Ovary (tissue), 9 donors: ENCODE data around the gene MNT. TPM values are rescaled to one million over a fixed set of nuclear protein-coding genes. Genes with fewer than 3 reads are reported as not detected.

Experiments used
- DNase-seq, 5 donors: peaks; one replicate each; pipeline ENCODE4 v3.0.0-alpha.2; 2019 to 2020
- H3K27ac ChIP-seq, 2 donors: fragments of 200-600 bp; one replicate each; pipeline versions ENCODE4 v1.5.1 to v1.8.0; 2019 to 2022
- H3K27me3 ChIP-seq: fragments of 200-600 bp; one replicate; pipeline ENCODE4 v1.8.0; 2022
- H3K36me3 ChIP-seq: fragments of 200-600 bp; sonication (generic); one replicate; pipeline ENCODE4 v1.5.1; 2019
- H3K4me1 ChIP-seq: one replicate; pipeline ENCODE4 v1.8.1; 2013; ENCODE audit warnings: mild to moderate bottlenecking, moderate library complexity; ENCODE audit not compliant: insufficient read depth
- H3K4me3 ChIP-seq: fragments of 200-600 bp; sonication (generic); one replicate; pipeline ENCODE4 v1.5.1; 2017
- H3K9me3 ChIP-seq, 2 donors: fragments of 200-600 bp in 1 of 2; sonication (generic) in 1 of 2; one replicate each; pipeline versions ENCODE4 v1.5.1 to v1.8.1; 2013 to 2019; ENCODE audit warnings: mild to moderate bottlenecking in 1 of 2, moderate library complexity in 1 of 2
- CTCF ChIP-seq, 3 donors: fragments of 450-650 bp in 2 of 3; fragments of 200-600 bp in 1 of 3; IDR thresholded peaks; one replicate each; pipeline versions ENCODE4 v1.5.1 to v1.8.0; 2016 to 2022; ENCODE audit warnings: antibody characterized with exemption in 3 of 3, mild to moderate bottlenecking in 1 of 3
- EP300 ChIP-seq: sonication (generic); formaldehyde crosslinking; IDR thresholded peaks from one replicate; pipeline ENCODE4 v1.6.1; 2017; ENCODE audit warnings: antibody characterized with exemption
- POLR2A ChIP-seq: fragments of 450-650 bp; IDR thresholded peaks from one replicate; pipeline ENCODE4 v1.6.1; 2017; ENCODE audit warnings: antibody characterized with exemption, mild to moderate bottlenecking, moderate library complexity
- WGBS, 3 donors: extraction: QIAGEN DNeasy Blood & Tissue Kit in 1 of 3; methylation state at CpG; one replicate each; pipeline versions ENCODE4 v1.1.5 to v1.1.7; 2013 to 2017; 5-methylcytosine and 5-hydroxymethylcytosine counted together
- intact Hi-C, 4 donors: fragments of 100-400 bp; cut with DNase I; formaldehyde crosslinking; loops; one replicate each; pipeline versions ENCODE4 v1.11.0 to v1.15.1; 2022 to 2023
- polyA plus RNA-seq, 2 donors: library from polyadenylated mRNA; stranded (reverse); fragments of 200-250 nt in 1 of 2; fragments of 350-450 nt in 1 of 2; fragmentation: Illumina TruSeq in 1 of 2; extraction: RNeasy Lipid Tissue Mini Kit (QIAGEN cat#74804) in 1 of 2; gene quantifications; one replicate each; pipeline ENCODE4 v1.2.3, GENCODE V29; 2013 to 2014
- total RNA-seq, 7 donors: library from RNA; depleted of rRNA in 2 of 7; stranded (reverse); fragments of >200 nt in 2 of 7; fragmentation: NEBNext Ultra II Directional in 3 of 7; extraction: Animal tissue kit (Norgen Biotek cat#: 25700) in 3 of 7; gene quantifications; one replicate each; pipeline versions ENCODE4 v1.1.0 to v1.2.4, GENCODE V29; 2016 to 2023
- donor health status: DM: no; HTN: no; CAD: no; lungs with moderate emphysema.
- donor health status: DM: no; HTN: no; CAD: no.
- donor health status: Bipolar disorder and iron deficiency.
- donor health status: DM: yes; HTN: yes; CAD: no.
- donor health status: DM: no; HTN: no; CAD: no.
- donor health status: DM: yes; HTN: yes; CAD: no.

The MNT gene
- total and polyA plus RNA-seq, 9 donors = 5.0 to 37.0 (median 24.2) TPM

DNA sequence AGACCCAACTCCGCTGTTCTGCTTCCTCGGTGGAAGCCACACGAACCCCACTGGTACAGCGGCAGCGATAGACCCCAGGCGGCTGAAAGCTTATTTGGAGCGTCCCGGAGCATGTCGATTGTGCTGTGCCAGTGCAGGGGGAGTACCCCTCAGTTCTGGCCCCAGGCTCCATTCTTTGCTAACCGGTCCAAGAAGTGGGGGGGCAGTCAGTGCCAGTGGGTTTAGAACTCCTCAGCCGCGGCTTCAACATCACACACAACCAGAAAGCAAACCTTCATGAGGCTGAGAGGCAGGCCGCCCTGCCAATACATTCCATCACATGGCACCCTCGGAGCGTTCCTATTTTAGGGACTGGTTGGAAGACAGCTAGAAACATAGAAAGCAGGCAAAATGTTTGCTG, 1.7 kb upstream of the MNT start:
- WGBS, 3 donors = 16 to 46% (median 17%) methylated on average over 6 to 15 of the region's 15 CpGs
- Histone ChIP-seq H3K27ac (peak overlapping the region in 1 of 2 donors; percentile 99), H3K4me1 (peaks cover 15% of the 10 kb centered on the region), H3K9me3 (no peaks in the 10 kb centered on the region), H3K4me3 (peak overlapping the region; percentile 99), H3K36me3 (no peaks in the 10 kb centered on the region), H3K27me3 (no peaks in the 10 kb centered on the region)
- intact Hi-C loops = no loop called here
- TF ChIP-seq EP300 (no peak), POLR2A (no peak), CTCF (IDR thresholded peaks at IDR 0.05) (no peak)
- peak in 3 of 5 donors; percentile 35 to 55 (median 39) for DNase-seq

- intact Hi-C loops = no loop called here
- WGBS, 3 donors = 0 to 1% (median 0%) methylated on average over 60 to 71 of the region's 72 CpGs
Observed at GRCh38 chr17:2401426-2402221, 764 bp upstream of the MNT start.

DNA sequence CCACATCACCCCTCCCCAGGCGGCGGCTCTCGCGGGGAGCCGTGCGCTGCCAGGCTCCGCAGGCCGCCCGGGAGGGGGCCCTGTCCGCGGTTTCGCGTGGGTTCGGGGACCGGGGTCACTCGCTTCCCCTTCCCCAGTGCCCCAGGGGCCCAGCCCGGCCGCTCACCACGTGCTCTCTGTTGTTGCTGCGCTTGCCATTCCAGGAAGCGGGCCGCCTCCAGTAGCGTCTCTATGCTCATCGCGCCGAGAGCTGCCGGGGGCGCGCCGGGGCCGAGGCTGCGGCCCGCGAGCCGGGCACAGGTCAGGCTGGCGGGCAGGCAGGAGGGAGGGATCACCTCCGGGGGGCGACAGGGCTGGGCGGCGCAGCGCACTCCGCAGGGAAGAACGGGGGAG, 390 bp downstream of the MNT start:
- H3K9me3 ChIP-seq = no peaks in the 10 kb centered on the region
- H3K27ac ChIP-seq = peak overlapping the region; percentile 84 to 99
- H3K4me1 ChIP-seq = peaks cover 31% of the 10 kb centered on the region
- no peaks in the 10 kb centered on the region for H3K27me3 ChIP-seq
- 0% methylated on average over 30 to 43 of the region's 43 CpGs for WGBS, 3 donors
- H3K36me3 ChIP-seq = no peaks in the 10 kb centered on the region
- TF ChIP-seq POLR2A (no peak), EP300 (no peak), CTCF (IDR thresholded peaks at IDR 0.05) (no peak)
- intact Hi-C loops = no loop called here
- DNase-seq = peak; percentile 58 to 76 (median 69)
- H3K4me3 ChIP-seq = peak overlapping the region; percentile 99

More at GRCh38 chr17:2401426-2402221, 764 bp upstream of the MNT start:
- Histone ChIP-seq H3K4me1 (peaks cover 20% of the 10 kb centered on the region), H3K4me3 (peak overlapping the region; percentile 99), H3K27me3 (no peaks in the 10 kb centered on the region), H3K27ac (peak overlapping the region; percentile 84 to 99), H3K36me3 (no peaks in the 10 kb centered on the region), H3K9me3 (no peaks in the 10 kb centered on the region)
- TF ChIP-seq EP300 = peak; percentile 86
- peak; percentile 60 for TF ChIP-seq POLR2A
- TF ChIP-seq CTCF (IDR thresholded peaks at IDR 0.05) = no peak
- DNase-seq = peak; percentile 100

DNA sequence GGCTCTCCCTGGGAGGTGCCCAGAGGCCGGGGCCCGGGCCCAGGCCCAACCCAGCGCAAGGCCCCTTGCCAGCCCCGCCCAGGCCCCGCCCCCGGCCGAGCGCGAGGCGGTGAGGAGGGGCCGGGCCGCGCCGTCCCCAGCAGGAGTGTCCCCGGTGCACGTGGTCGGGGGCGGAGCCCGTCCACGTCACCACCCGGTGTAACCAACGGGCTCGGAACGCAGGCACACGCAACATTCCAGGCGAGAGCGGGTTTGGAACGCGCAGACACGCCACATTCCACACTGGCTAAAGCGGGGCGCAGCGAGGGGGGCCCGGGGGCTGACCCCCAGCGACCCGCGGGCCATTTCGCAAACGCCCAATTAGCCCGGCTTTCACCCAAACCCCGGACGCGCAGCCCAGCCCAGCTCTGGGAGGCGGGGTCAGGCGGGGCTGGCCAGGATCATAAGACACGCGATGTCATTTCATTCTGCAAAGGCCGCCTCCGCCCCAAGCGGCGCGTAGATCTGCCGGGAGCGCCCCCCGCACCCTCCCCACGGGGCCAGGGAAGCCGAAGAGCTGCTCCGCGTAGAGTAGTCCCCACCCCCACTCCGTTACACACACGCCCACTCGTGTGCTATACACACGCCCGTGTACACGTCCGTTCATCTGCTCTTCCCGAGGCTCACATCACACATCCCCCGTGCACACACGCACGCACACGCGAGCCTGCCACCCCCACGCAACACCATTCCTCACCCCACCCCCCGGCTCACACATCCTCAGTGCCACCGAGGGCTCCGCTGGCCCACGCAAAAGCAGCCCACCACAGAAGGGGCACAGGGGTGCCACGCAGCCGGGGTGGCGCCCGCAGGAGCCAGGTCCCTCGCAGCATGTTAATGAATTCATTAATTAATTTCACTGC, 1.0 kb downstream of the MNT start:
- intact Hi-C loops = no loop called here
- H3K4me3 ChIP-seq = peak overlapping the region; percentile 99
- 0 to 1% (median 1%) methylated on average over 55 to 82 of the region's 82 CpGs for WGBS, 3 donors
- peaks cover 36% of the 10 kb centered on the region for H3K4me1 ChIP-seq
- H3K36me3 ChIP-seq = no peaks in the 10 kb centered on the region
- TF ChIP-seq CTCF (IDR thresholded peaks at IDR 0.05) (no peak), POLR2A (peak; percentile 93), EP300 (peak; percentile 78)
- H3K27me3 ChIP-seq = no peaks in the 10 kb centered on the region
- H3K9me3 ChIP-seq = no peaks in the 10 kb centered on the region
- peak overlapping the region; percentile 84 to 99 for H3K27ac ChIP-seq
- DNase-seq = peak; percentile 94 to 97 (median 96)
